GM18868 (cell line): ENCODE results near the gene BPIFB1.

ENCODE experiments used
- ATAC-seq: cut with Tn5 transposase; IDR thresholded peaks from one replicate; pipeline ENCODE4 v1.9.1; 2021; ENCODE audit warnings: mild to moderate bottlenecking, moderate library complexity; ENCODE audit not compliant: unreplicated experiment

The BPIFB1 gene

DNA sequence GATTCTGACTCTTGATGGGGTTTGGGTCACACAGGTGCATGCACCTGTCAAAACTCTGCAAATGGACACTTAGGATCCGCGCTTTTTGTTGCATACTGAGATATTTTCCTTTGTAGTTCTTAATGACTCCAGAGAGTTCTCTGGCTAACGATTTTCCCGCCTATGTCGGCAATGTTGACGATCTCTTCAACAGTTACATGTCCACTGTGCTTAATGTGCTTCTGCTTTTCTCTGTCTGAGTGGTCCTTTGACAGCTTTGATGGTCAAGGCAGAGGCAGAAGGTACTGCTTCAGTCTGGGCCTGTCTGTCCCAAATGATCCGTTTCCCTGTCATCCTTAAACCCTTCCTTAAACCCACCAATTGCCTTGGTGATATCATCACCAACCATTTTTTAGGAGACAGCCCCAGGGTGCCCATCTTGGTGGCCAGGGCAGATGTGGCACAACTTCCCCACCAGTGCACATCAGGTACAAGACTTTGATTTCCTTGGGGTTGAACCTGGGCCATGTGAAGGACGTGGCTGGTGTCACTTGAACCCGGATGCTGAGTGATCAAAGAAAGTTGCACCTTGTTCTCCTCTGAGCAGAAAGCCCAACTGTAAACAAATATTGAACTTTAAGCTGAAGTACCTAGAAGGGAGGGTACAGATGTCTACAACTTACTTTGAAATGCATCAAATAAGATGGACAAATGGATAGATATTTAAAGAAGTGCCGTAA, 10.7 kb upstream of the BPIFB1 start:
- ATAC-seq: no peak

DNA sequence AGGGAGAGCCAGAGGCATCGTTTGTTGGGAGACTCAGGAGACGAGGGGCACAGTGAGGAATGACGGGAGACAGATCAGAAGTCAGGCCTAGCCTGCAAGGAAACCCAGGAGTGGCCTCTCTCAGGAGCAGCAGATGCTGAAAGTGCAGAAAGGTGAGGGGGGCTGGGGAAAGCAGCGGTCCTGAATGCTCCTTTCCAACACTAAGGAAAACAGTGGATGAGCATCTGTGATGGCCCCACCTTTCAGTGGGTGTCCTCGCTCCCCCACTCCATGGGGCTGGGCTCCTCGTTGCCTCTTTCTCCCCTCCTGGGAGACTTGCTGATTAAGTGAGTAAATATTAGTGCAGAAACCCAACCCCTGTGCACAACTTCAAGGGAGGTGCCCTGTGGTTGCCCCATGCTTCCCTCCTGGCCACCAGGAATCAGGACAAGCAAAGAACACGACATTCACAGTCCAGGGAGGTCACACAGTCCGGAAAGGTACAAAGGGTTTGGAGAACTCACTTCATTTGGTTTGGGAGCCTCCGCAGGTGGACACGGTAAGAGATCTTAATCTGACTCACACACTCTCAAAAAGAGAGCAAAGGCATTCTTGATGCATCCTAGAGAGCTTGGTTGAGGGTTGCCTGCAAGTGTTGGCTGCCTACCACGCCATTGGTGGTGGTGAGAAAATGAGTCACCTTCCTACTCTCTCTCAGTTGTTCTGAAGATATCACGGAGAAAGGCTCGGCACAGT, 9.7 kb upstream of the BPIFB1 start:
- ATAC-seq: no peak

DNA sequence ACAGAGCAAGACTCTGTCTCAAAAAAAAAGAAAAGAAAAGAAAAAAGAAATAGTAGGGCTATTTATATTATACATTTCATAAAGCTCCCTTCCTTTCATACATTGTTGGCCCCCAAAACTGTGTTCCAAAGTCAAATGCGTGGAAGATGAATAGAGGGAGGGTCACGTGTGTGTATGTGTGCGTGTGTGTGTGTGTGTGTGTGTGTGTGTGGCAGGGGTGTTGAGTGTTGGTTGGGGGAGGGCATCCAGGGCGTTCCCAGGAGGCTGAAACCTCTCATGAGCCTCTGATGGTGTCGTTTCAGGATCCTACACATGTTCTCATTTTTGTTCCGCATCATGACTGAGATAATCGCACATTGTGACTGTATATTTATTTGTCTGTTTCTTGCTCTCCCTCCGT, 7.8 kb upstream of the BPIFB1 start:
- no peak for ATAC-seq

DNA sequence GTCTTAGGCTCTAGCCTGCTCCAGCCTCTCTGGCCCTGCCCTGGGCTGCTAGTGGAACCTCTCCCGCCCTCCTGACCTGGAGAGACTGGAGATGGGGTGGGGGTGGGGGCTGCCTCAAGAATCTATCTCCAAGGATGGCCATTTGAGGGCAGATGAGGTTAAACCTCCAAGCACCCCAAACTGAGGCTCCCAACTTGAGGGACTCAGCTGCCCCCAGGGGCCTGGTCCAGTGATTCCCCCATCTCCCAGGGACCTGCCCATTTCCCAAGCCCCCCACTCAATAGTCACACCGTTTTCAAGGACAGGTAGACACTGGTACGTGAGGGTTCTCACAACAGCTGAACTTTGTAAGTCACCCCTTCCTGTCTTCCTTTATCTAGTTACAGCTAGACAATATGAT, 7.1 kb upstream of the BPIFB1 start:
- ATAC-seq: no peak

DNA sequence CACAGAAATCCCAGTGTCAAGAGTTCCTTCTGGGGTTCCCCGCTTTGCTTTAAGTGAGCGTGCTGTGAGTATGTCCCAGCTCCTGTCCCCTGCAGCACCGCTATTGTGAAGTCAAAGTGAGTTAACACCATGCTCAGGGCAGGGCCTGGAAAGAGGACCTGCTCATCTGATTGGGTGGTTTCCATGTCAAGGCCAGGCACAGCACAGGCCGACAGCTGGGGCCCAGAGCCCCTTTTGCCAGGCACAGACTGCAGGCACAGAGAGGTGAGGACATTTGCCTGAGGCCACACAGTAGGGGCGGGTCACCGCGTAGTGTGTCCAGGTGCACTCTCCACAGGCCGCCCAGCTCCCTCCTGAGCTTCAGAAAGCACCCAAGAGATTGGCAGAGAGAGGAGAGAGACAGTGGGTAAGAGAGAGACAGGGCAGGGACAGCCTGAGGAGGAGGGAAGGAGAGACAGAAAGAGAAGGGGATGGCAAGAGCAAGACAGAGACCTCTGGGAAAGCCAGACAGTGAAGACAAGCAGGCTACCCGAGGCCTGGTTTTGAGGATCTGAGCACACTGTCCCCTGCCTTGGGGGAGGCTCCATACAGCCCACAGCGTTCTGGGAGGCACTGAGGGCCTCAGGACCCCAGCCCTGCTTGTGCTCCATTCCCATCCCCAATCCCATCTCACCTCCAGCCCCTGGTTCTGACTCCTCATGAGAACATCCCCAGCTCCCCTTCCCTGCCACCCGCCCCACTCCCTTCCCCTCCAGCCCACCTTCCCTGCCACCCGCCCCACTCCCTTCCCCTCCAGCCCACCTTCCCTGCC, 6.5 kb upstream of the BPIFB1 start:
- no peak for ATAC-seq

DNA sequence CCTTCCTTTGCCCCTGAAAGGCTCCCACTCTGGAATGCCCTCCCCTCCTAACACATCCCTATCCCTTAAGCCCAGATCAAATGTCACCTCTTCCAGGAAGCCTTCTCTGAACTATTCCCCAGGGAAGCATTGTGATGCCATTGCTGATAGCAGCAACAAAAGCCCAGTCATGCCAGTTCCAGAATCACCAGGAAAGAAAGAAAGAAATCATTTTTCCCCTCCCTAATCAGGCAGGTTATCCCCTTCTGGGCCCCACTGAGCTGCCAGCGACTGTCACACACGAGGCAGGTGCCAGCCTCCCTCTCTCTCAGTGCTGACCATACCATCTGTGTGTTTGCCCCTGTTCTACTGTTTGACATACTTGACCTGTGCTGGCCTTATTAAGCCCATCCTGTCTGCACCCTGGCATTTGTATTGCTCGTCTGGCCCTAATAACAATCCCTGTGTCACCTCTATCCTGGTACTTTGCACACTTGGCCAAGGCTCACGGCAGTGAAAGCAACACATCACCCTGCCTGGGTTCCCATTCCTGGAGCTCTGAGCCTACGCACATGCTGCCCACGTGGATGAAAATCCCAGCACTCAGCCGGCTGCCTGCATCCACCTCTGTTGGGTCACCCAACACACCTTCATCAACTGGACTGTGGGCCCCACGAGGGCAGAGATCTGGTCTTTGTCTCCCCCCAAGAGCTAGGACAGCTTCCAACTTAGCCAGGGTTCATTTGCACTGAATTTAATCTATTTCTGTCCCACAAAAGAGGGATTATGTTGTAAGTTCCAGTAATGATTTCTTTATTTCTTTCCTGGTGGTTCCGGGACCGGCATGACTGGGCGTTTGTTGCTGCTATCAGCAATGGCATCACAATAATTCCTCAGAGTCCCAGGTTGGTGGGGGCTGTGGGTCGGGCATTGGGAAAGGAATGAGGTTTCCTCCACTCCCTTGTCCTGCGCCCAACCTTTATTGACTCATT, 5.3 kb upstream of the BPIFB1 start:
- ATAC-seq: no peak

DNA sequence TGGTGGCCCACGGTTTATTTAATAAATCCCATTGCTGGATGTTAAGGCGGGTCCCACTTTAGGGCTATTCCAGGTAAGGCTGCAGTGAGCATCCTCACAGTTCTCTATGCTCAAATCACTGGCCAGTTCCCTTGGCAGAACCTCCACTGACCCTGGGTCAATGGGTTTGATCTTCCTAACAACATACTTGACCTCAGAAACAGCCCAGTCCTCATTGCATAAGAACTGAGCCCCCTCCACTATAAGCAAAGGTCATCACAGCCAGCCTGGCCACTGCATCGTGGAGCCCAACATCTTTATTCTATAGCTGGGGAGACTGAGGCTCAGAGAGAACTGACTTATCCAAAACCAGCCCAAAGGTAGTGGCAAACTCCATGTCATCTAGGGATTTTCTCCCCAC, 4.3 kb upstream of the BPIFB1 start:
- ATAC-seq: no peak

DNA sequence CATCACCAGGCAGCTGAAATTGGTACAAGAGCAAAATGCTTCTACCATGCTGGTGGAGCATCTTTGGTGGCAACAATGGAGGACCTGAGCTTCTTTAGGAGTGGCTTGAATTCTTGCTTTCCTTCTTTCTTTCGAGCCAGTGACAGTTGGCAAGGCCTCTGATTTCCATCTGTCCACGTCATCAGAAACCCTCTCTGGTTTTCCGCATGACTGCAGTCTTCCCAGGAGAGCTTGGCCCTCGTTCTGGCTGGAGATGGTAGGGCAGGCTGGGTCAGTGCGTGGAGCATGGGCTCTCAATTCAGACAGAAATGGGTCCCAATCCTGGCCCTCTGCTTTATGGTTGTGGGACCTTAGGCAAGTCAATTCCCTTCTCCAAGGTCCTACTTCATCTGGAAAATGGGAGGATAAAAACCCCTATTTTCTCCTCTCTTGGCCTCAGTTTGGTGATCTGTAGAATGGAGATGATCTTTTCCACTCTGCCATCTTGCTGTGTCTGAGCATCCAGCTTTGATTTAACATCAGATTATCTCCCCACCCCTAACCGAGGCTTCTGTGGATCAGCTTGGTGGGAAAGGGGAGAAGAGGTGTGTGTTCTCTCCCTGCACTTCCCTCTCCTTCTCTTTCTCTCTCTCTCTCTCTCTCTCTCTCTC, 3.6 kb upstream of the BPIFB1 start:
- no peak for ATAC-seq

DNA sequence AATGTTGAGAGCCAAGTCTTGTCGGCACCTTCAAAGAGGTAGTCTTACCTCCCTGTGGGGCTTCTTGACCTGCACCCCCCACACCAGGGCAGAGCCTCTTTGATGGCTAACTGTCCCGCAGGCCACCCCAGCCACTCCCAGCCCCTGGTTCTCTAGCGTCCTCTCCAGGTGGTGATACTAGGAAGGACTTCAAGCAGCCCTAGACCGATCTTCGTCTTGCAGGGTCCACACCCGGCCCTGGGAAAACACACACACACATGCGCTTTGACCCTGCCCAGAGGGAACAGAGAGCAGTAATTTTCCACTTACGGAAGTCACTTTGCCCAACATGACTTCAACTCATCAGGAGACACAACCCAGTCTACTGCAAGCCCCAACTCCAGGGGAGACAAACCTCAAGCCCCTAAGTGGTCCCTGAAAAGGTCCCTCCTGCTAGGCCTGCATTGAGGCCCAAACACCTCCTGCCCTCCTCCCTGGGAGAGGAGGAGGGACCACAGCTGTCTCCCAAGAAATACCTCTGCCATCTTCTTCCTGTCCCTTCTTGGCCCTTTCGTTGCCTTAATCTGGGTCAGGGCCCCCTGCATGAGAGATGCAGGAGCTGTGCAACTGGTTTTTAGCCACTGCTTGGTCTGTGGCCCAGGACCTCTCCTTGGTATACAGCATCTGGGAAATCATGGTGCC, 2.9 kb upstream of the BPIFB1 start:
- no peak for ATAC-seq

DNA sequence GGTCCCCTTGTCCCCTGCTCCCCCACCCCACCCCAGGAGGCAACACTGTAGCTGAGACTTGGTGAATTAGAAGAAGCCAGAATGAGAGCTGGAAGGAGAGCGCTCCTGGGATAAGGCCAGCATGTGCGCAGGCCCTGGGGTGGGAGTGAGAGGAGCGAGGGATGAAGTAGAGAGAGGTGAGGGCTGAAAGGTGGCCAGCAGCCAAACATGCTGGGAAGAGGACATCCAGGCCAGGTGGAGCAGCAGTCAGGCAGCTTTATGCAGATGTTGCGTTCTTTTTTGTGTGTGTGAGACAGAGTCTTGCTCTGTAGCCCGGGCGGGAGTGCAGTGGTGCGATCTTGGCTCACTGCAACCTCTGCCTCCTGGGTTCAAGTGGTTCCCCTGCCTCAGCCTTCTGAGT, 2.2 kb upstream of the BPIFB1 start:
- no peak for ATAC-seq

DNA sequence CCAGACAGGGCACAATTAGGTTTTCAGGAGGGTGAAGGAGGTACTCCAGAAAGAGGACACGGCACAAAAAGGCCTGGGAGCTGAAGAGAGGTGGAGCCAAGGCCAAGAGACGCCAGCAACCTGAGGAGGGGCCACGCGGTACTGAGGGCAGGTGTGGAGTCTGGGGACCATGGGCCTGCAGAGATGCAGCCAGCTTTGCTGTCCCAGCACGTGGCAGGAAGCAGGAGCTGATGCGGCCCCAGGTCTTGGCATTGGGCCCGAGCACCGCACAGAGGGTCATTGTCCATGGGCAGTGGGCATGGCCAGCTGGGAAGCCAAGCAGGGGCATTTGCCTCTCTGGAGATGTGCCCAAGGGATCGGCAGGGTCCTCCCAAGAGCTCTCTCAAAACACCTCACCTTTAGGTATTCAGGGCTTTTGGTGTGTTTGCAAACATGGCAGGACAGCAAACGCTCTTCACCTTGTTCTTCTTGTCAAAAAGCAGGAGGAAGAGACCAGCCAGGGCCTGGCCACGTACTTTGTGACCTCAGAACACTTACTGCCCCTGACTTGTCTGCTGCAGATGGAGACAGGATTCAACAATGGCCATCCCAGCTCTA, 1.4 kb upstream of the BPIFB1 start:
- no peak for ATAC-seq

DNA sequence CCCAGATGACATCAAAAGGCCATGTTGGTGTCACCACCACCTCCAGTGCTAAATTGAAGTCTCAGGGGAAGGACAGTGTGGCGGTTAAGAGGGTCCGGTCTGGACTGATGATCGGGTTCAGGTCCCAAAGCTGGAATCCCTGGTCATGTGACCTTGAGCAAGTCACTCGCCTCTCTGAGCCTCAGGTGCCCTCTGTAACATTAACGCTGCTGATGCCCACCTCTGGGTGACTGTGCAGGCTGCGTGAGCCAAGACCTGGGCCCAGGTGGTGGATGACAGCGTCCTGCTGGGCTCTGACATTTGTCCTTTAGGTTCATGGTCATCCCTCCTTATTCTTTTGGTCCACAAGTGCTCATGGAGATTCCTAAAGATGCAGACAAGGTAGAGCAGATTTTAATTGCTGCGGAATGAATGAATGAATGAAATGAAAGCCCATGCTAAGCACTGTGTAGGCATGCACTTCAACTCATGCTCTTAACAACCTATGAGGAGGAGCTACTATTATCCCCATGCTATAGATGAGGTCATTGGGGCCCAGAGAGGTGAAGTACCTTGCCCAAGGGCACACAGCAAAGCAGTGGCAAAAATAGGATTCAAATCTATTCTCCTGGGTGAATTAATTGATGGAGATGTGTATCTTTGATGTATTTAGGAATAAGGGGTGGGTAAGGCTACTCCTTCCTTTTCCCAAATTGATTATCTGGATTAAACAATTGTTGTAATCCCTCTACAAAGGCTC, 649 bp upstream of the BPIFB1 start:
- ATAC-seq: no peak

DNA sequence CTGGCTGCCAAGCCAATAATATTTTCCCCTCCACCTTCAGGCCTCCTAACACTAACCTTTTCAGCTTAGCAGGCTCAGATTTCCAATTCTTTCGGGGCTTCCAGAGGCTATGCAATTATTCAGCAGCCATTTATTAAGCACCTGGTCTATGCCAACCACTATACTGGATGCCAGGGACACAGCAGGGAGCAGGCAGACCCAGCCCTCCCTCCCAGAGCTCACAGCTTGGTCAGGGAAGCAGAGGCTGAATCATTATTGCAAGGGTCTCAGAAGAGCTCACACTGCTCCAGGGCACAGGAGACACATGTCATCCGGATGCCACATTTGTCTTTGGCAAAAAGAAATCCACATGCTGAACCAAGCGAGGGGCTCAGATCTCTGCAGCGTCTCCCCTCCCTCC, 1.3 kb downstream of the BPIFB1 start:
- ATAC-seq: no peak

DNA sequence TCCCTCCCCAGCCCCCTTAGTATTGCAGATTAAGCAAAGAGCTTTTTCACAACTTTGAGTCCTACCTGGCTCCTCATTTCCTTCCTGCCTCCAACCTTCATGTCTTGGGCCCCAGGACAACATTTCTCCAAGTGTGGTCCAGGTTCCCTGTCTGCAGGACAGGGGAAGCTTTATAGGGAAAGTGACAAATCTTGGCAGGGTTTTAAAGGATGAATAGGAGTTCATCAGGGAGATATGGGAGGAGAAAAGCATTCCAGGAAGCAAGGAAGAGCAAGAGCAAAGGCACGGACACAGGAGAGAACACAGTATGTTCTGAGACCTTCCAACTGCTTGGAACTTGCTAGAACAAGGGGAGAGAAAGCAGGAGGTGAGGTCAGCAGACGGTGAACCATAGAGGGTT, 1.9 kb downstream of the BPIFB1 start:
- ATAC-seq: no peak

DNA sequence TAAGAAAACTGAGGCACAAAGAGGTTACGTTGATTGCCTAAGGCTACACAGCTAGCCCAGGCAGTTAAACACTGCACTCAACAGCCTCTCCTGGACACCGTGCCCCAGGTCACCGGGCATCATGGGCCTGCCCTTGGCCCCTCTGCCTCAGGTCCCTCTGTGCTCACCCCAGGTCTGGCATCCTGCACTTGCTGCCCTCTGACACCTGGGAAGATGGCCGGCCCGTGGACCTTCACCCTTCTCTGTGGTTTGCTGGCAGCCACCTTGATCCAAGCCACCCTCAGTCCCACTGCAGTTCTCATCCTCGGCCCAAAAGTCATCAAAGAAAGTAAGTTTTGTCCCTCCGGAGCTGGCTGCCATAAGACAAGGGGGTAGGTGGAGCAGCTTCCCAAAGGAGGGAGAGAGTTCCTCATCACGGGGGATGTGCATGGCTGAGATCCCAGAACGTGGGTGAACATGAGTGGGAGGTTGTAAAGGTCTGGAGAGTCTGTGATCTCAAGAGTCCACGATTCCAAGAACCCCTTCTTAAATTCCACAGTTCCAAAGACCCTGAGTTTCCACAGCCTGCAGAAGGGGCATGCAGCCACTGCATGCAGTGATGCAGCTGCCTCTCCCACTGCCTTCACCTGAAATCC, 3.0 kb downstream of the BPIFB1 start:
- no peak for ATAC-seq

DNA sequence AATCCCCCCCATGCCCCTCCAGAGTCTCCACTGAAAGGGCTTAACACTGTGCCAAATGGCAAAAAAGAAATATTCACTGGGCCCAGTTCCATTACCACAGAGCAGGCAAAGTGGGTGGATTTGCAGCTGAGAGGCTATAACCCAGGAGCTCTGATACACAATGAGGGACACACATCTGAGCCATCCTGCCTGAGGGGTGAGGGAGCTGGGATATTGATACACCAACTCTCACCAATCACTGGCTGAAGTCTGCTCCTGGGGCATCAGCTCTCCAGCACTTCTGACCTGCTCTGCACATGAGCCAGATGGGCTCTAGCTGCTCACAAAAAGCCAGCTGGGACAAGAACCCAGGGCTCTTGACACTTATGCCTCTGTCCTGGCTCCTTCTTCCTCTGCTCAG, 4.9 kb downstream of the BPIFB1 start:
- no peak for ATAC-seq

DNA sequence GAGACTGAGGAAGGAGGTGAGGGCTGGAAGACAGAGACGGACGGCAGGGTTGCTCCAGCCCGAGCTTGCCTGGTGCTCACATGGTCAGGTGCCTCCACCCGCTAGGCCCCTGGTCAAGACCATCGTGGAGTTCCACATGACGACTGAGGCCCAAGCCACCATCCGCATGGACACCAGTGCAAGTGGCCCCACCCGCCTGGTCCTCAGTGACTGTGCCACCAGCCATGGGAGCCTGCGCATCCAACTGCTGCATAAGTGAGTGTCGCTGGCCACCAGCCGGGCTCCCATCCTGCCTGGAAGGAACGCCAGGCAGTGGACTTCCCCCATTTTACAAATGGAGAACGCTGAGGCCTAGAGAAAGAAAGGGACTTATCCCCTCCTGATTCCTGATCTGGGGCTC, 7.8 kb downstream of the BPIFB1 start:
- no peak for ATAC-seq

DNA sequence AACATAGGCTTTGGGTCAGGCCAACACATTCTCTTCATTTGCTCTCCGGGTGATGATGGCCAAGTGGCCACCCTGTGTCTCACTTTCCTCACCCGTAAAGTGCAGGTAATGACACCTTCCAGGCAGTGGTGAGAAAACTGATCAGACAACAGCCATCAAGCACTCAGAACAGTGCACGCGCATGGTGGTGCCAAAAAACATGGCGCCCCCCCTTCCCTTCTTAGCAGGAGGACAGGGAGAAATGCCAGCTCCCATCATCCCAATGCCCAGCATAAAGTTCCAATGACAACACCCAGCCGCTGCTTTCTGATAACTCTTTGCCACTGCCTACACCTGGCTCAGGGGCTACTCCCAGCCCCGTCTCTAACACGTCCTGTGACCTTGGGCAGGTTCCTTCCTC, 8.4 kb downstream of the BPIFB1 start:
- no peak for ATAC-seq
